Left renal cortex interstitium (tissue), 4 donors: Measurements from ENCODE around the gene FTO. TPM values are rescaled to one million over a fixed set of nuclear protein-coding genes. Genes with fewer than 3 reads are reported as not detected.

Source experiments
- DNase-seq, 4 donors: peaks; one replicate each; pipeline ENCODE4 v3.0.0-alpha.2; 2013; ENCODE audit warnings: low read depth in 4 of 4, low spot score in 2 of 4, missing footprints in 1 of 4
- polyA plus RNA-seq, 4 donors: library from polyadenylated mRNA; unstranded; fragments of 120-200 nt; gene quantifications; one replicate each; pipeline ENCODE4 v1.2.1, GENCODE V29; 2013; ENCODE audit not compliant: insufficient read length in 4 of 4

Gene FTO
- polyA plus RNA-seq, 4 donors = 83.2 to 91.1 (median 86.2) TPM

- no peak for DNase-seq
Measured at GRCh38 chr16:53891409-53892139, 187.6 kb downstream of the FTO start.

GRCh38 chr16:53892155-53892554, 188.2 kb downstream of the FTO start:
- peak in 3 of 4 donors; percentile 44 to 62 (median 57) for DNase-seq

GRCh38 chr16:53893731-53894435, 189.9 kb downstream of the FTO start:
- DNase-seq = no peak

- DNase-seq = no peak
Measured at GRCh38 chr16:53894686-53895085, 190.7 kb downstream of the FTO start.

- DNase-seq = no peak
Measured at GRCh38 chr16:53895433-53895832, 191.5 kb downstream of the FTO start.

- DNase-seq = no peak
Measured at GRCh38 chr16:53895851-53896250, 191.9 kb downstream of the FTO start.

GRCh38 chr16:53896722-53897121, 192.8 kb downstream of the FTO start:
- no peak for DNase-seq

GRCh38 chr16:53898993-53899392, 195.0 kb downstream of the FTO start:
- DNase-seq = no peak

GRCh38 chr16:53899431-53899830, 195.5 kb downstream of the FTO start:
- no peak for DNase-seq

- DNase-seq = no peak
Measured at GRCh38 chr16:53900667-53901066, 196.7 kb downstream of the FTO start.

GRCh38 chr16:53901408-53901807, 197.5 kb downstream of the FTO start:
- DNase-seq = no peak

GRCh38 chr16:53904533-53904932, 200.6 kb downstream of the FTO start:
- DNase-seq = no peak

- DNase-seq = no peak
Measured at GRCh38 chr16:53905028-53905427, 201.1 kb downstream of the FTO start.

GRCh38 chr16:53908731-53909130, 204.8 kb downstream of the FTO start:
- no peak for DNase-seq

- no peak for DNase-seq
Measured at GRCh38 chr16:53910990-53911389, 207.0 kb downstream of the FTO start.

GRCh38 chr16:53911513-53911912, 207.6 kb downstream of the FTO start:
- no peak for DNase-seq

- DNase-seq = no peak
Measured at GRCh38 chr16:53912155-53912554, 208.2 kb downstream of the FTO start.

- DNase-seq = no peak
Measured at GRCh38 chr16:53913099-53913870, 209.3 kb downstream of the FTO start.

- DNase-seq = no peak
Measured at GRCh38 chr16:53913920-53914319, 210.0 kb downstream of the FTO start.

GRCh38 chr16:53914736-53915135, 210.8 kb downstream of the FTO start:
- no peak for DNase-seq

GRCh38 chr16:53915452-53916160, 211.7 kb downstream of the FTO start:
- DNase-seq = no peak
